K562 (cell line): ENCODE results near the gene C1orf105. TPM values are rescaled to one million over a fixed set of nuclear protein-coding genes. Genes with fewer than 3 reads are reported as not detected.

Experiments used
- ATF3 ChIP-seq, 2 experiments: fragments of 450-650 bp in 1 of 2; sonication (generic) in 1 of 2; formaldehyde crosslinking in 1 of 2; IDR thresholded peaks in 1 of 2; conservative IDR thresholded peaks in 1 of 2; 2 replicates each; pipeline versions ENCODE4 v1.6.1 to v1.8.1; 2016 to 2023; ENCODE audit warnings: mild to moderate bottlenecking in 2 of 2, moderate library complexity in 2 of 2, inconsistent platforms in 1 of 2, missing genetic modification reagents in 1 of 2
- BACH1 ChIP-seq: fragments of 200-800 bp; sonication (Bioruptor generic); IDR thresholded peaks from 2 replicates; pipeline ENCODE4 v1.6.1; 2016; ENCODE audit warnings: missing genetic modification characterization, missing compliant biosample characterization
- BRD9 ChIP-seq: fragments of 450-650 bp; IDR thresholded peaks from 2 replicates; pipeline ENCODE4 v1.6.1; 2018; ENCODE audit warnings: low read depth; ENCODE audit not compliant: partially characterized antibody
- DMBX1 ChIP-seq: fragments of 250-450 bp; sonication (Bioruptor Pico); IDR thresholded peaks from 2 replicates; pipeline ENCODE4 v1.8.0; 2022; ENCODE audit warnings: inconsistent platforms, mild to moderate bottlenecking, moderate library complexity, borderline replicate concordance
- E4F1 ChIP-seq: fragments of 250-450 bp; sonication (Bioruptor Pico); IDR thresholded peaks from 2 replicates; pipeline ENCODE4 v1.5.0; 2021; ENCODE audit warnings: mild to moderate bottlenecking, borderline replicate concordance
- GTF2F1 ChIP-seq: IDR thresholded peaks from 2 replicates; pipeline ENCODE4 v1.6.1; 2011; ENCODE audit warnings: low read depth, low read length, improper control_type of control experiment
- HSF4 ChIP-seq: fragments of 250-450 bp; sonication (Bioruptor Pico); IDR thresholded peaks from 2 replicates; pipeline ENCODE4 v2.1.2; 2022; ENCODE audit warnings: mild to moderate bottlenecking, moderate library complexity, borderline replicate concordance
- NEUROD1 ChIP-seq: fragments of 150-350 bp; IDR thresholded peaks from 2 replicates; pipeline ENCODE4 v1.6.1; 2014; ENCODE audit warnings: borderline replicate concordance, low read length, low read depth; ENCODE audit not compliant: partially characterized antibody
- NFYB ChIP-seq: IDR thresholded peaks from 2 replicates; pipeline ENCODE4 v1.6.1; 2011; ENCODE audit warnings: mild to moderate bottlenecking, moderate library complexity; ENCODE audit not compliant: insufficient read length; ENCODE audit errors: extremely low read depth
- RCOR1 ChIP-seq, 2 experiments: IDR thresholded peaks; 2 replicates each; pipeline ENCODE4 v1.6.1; 2012; ENCODE audit warnings: low read depth in 2 of 2, low read length in 2 of 2, borderline replicate concordance in 1 of 2, improper control_type of control experiment in 1 of 2
- SMAD3 ChIP-seq: fragments of 450-650 bp; formaldehyde crosslinking; conservative IDR thresholded peaks from 2 replicates; pipeline ENCODE4 v1.4.0; 2020; ENCODE audit warnings: mild to moderate bottlenecking
- SMAD4 ChIP-seq: fragments of 250-450 bp; sonication (Bioruptor Pico); conservative IDR thresholded peaks from 2 replicates; pipeline ENCODE4 v1.8.0; 2021; ENCODE audit warnings: inconsistent platforms, mild to moderate bottlenecking, moderate library complexity
- SMARCC2 ChIP-seq: fragments of 450-650 bp; IDR thresholded peaks from 2 replicates; pipeline ENCODE4 v1.6.1; 2017; ENCODE audit warnings: antibody characterized with exemption, moderate library complexity, mild to moderate bottlenecking, low read depth
- TBP ChIP-seq: optimal IDR thresholded peaks from 2 replicates; pipeline ENCODE3; 2011; ENCODE audit warnings: low read depth, low read length, improper control_type of control experiment
- ZFP30 ChIP-seq: fragments of 250-450 bp; sonication (Bioruptor Pico); IDR thresholded peaks from 2 replicates; pipeline ENCODE4 v1.8.0; 2022; ENCODE audit warnings: moderate library complexity, mild to moderate bottlenecking, inconsistent platforms, borderline replicate concordance
- ZNF384 ChIP-seq: IDR thresholded peaks from 2 replicates; pipeline ENCODE4 v1.6.1; 2012; ENCODE audit warnings: low read depth, low read length, improper control_type of control experiment
- ZNF699 ChIP-seq: fragments of 250-450 bp; sonication (Bioruptor Pico); IDR thresholded peaks from 2 replicates; pipeline ENCODE4 v1.8.0; 2021; ENCODE audit warnings: mild to moderate bottlenecking, moderate library complexity; ENCODE audit not compliant: insufficient replicate concordance
- polyA plus RNA-seq, 8 experiments: library from polyadenylated mRNA; depleted of rRNA in 4 of 8; stranded (reverse) in 5 of 8; unstranded in 3 of 8; fragments of >200 nt; fragmentation: Nextera tagmentation in 2 of 8; fragmentation: Illumina TruSeq in 1 of 8; extraction: Ambion mirVana in 2 of 8; extraction: Trizol in 1 of 8; gene quantifications; 2 replicates each; pipeline versions ENCODE4 v1.2.1 to v1.2.3, GENCODE V29; 2011 to 2014; ENCODE audit warnings: inconsistent platforms in 1 of 8, missing spikeins in 1 of 8
- total RNA-seq, 7 experiments: library from RNA; depleted of rRNA in 6 of 7; stranded (reverse); fragments of >200 nt in 6 of 7; fragmentation: Illumina TruSeq in 2 of 7; extraction: Trizol in 2 of 7; gene quantifications; 2 replicates each; pipeline versions ENCODE4 v1.2.1 to v1.2.3, GENCODE V29; 2011 to 2021; ENCODE audit warnings: low replicate concordance in 1 of 7
- TF ChIP-seq, protein P1 (sequence below): fragments of 450-650 bp; formaldehyde crosslinking; IDR thresholded peaks from 2 replicates; pipeline ENCODE4 v1.4.0; 2020; ENCODE audit warnings: mild to moderate bottlenecking, moderate library complexity
- TF ChIP-seq, protein P2 (sequence below): sonication (generic); IDR thresholded peaks from 2 replicates; pipeline ENCODE4 v1.6.1; 2016

Gene C1orf105
- total and polyA plus RNA-seq, 9 of the 15 experiments (the other 6 are each of a cell fraction or from before 2014, with no cell fraction given): 0.08 TPM; not detected in 8

DNA sequence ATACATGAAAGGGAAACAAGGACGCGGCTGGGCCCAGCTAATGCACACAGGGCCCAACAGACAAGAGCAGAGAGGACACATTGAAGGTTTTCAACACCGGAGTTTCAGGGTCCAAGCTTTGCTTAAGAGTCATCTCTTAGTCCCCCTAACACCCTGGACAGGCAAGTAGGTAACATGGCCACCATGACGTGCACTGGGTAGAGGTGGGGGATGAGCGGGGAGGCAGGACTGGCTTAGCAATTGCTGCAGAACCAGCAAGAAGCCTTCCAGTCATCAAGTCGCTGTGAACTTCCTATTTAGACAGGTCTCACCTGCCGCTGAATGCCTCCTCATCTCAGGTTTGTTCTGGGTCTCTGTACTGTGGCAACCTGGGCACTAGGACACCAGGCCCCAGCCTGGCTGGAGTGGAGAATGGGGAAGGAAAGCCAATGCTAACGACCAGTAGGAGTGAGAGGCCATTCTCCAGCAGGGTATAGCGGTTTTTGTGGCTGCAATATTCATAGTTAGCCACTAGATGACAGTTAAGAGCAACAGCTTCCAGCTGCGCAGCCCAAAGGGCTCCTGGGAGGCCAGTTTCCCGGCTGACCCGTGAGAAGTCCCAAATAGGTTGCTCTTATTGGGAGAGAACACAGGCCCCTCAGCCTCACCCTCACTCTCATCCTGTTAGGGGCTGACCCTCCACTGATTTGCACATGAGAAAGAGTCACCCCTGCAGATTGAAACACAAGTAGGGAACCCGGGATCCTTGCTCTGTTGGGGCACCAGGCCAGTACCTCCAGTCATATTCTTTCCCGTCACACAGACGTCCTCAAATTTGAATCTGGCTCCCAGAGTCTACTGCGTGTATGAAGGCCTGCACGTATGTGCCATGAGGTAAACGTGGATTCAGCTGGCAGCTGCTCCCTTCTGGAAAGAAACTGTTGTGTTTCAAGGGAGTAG lies 29.4 kb downstream of the C1orf105 start (continued):
- TF ChIP-seq E4F1 (CRISPR knock-in tag): peak; percentile 43; the same call in 1 of the 2 replicates
- peak; percentile 75; the same call in 1 of the 2 replicates for TF ChIP-seq BACH1 (tag)
- peak; percentile 55 for TF ChIP-seq DMBX1 (CRISPR knock-in tag)
- peak in 1 of 2 experiments; percentile 59; a peak in 2 of 4 replicates for TF ChIP-seq RCOR1 (IDR thresholded peaks at IDR 0.05; ENCODE audit: borderline replicate concordance in 1 of 2, low read depth in 2 of 2, low read length in 2 of 2)
- no peak for TF ChIP-seq ATF3 (IDR thresholded peaks at IDR 0.05)
- 0 out of 2 replicates have a peak, but pooled peaks have one; percentile 30 for TF ChIP-seq ATF3 (CRISPR knock-in tag; conservative IDR thresholded peaks at IDR 0.05)
- TF ChIP-seq BRD9: peak; percentile 55
- TF ChIP-seq SMARCC2: no peak
- 0 out of 2 replicates have a peak, but pooled peaks have one; percentile 45 for TF ChIP-seq GTF2F1
- TF ChIP-seq, protein P1, sequence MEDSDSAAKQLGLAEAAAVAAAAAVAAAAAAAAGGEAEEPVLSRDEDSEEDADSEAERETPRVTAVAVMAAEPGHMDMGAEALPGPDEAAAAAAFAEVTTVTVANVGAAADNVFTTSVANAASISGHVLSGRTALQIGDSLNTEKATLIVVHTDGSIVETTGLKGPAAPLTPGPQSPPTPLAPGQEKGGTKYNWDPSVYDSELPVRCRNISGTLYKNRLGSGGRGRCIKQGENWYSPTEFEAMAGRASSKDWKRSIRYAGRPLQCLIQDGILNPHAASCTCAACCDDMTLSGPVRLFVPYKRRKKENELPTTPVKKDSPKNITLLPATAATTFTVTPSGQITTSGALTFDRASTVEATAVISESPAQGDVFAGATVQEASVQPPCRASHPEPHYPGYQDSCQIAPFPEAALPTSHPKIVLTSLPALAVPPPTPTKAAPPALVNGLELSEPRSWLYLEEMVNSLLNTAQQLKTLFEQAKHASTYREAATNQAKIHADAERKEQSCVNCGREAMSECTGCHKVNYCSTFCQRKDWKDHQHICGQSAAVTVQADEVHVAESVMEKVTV (CRISPR knock-in tag): peak; percentile 91
- TF ChIP-seq ZNF384: 0 out of 2 replicates have a peak, but pooled peaks have one; percentile 28
- TF ChIP-seq HSF4: no peak
- peak; percentile 10 for TF ChIP-seq NEUROD1
- 0 out of 2 replicates have a peak, but pooled peaks have one; percentile 9 for TF ChIP-seq SMAD3 (CRISPR knock-in tag)
- no peak for TF ChIP-seq NFYB
- no peak for TF ChIP-seq ZFP30 (CRISPR knock-in tag)
- TF ChIP-seq, protein P2, sequence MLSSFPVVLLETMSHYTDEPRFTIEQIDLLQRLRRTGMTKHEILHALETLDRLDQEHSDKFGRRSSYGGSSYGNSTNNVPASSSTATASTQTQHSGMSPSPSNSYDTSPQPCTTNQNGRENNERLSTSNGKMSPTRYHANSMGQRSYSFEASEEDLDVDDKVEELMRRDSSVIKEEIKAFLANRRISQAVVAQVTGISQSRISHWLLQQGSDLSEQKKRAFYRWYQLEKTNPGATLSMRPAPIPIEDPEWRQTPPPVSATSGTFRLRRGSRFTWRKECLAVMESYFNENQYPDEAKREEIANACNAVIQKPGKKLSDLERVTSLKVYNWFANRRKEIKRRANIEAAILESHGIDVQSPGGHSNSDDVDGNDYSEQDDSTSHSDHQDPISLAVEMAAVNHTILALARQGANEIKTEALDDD: peak; percentile 47; the same call in 1 of the 2 replicates
- TF ChIP-seq ZNF699 (CRISPR knock-in tag): no peak
- peak; percentile 46 for TF ChIP-seq TBP
- TF ChIP-seq SMAD4 (CRISPR knock-in tag): peak; percentile 42
